C4-2B (cell line): Measurements from ENCODE around the gene GALNT10.

Experiments used
- CTCF ChIP-seq: fragments of 450-650 bp; conservative IDR thresholded peaks from 2 replicates; pipeline ENCODE4 v1.5.1; 2017; ENCODE audit warnings: mild to moderate bottlenecking
- ZFX ChIP-seq: fragments of 450-650 bp; IDR thresholded peaks from 2 replicates; pipeline ENCODE4 v1.6.1; 2017

GRCh38 chr5:154193701-154194121 is 3.2 kb downstream of the GALNT10 start:
- no peak for TF ChIP-seq CTCF
- no peak for TF ChIP-seq ZFX
